Measurements from ENCODE around the gene PTPRK.

DNA sequence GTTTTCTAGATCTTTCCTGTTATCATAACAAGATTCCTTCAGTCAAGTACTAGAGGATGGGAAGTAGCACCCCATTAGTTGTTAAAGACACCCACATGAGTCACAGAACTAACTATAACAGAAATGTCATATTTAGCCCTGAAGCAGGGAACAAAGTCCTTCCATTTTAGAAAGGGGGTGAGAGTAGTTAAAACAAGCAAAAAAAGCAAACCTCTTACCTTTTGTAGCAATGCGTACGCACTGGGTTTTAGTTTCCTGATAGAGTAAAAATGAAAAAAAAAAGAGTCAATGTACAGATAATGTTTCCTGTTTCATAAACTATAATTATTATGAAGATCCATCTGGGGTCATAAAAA is 455.9 kb downstream of the PTPRK start:
- TF ChIP-seq, protein P1, sequence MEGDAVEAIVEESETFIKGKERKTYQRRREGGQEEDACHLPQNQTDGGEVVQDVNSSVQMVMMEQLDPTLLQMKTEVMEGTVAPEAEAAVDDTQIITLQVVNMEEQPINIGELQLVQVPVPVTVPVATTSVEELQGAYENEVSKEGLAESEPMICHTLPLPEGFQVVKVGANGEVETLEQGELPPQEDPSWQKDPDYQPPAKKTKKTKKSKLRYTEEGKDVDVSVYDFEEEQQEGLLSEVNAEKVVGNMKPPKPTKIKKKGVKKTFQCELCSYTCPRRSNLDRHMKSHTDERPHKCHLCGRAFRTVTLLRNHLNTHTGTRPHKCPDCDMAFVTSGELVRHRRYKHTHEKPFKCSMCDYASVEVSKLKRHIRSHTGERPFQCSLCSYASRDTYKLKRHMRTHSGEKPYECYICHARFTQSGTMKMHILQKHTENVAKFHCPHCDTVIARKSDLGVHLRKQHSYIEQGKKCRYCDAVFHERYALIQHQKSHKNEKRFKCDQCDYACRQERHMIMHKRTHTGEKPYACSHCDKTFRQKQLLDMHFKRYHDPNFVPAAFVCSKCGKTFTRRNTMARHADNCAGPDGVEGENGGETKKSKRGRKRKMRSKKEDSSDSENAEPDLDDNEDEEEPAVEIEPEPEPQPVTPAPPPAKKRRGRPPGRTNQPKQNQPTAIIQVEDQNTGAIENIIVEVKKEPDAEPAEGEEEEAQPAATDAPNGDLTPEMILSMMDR (IDR thresholded peaks at IDR 0.05): no peak
- TF ChIP-seq POLR2A (IDR thresholded peaks at IDR 0.05): no peak

Data from lower leg skin (tissue), 3 donors.